HK-2 (cell line): ENCODE data around the gene CDH4.

Experiments used
- DNase-seq: peaks from one replicate; pipeline ENCODE4 v3.0.0-alpha.2; 2018; ENCODE audit not compliant: unreplicated experiment

The CDH4 gene

DNA sequence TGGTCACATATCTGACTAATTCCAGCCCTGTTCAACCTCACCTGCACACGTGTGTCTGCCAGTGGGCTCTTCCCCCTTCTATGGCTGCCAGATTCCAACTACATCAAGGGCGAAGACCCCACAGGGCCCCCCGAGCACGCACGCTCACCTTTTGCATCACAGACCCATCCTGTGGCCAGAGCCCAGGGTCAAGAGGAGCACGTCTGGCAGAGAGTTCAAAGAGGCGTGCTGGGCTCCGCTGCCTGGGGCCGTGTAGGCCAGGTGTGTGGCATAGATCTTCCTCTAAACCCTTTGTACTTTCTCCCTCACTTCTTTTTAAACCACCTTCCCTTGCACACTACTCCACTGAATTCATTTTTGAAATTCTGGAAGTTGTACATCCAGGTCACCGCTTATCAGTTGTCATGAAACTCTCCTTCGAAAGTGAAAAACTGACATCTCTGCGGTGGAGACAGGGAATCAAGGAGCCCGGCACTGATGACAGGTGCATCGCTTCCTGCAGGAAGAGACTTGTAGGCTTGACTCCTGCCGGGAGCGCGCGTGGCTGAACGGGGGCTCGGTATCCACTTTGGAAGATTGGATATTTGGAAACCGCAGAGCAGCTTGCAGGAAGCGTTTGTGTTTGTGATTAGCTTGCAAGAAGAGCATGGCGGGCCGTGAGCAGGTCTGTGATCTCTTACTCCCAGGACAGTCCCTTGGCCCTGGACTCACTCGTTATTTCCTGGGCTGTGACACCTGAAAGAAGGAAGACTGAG lies 397.2 kb downstream of the CDH4 start:
- no peak for DNase-seq

DNA sequence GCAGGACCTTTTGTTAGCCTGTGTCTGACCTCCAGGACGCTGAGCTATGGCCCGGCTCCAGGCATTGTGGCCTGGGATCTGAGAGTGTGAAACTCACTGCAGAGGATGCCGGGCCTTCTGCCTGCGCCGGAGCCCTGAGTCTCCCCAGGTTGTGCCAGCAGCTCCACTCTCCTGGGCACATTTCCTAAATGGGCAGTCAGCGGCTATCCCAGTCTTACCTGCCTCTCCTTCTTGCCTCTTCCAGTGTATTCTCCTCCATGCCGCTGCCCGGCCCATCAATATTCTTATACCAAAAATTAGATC lies 397.8 kb downstream of the CDH4 start:
- no peak for DNase-seq

DNA sequence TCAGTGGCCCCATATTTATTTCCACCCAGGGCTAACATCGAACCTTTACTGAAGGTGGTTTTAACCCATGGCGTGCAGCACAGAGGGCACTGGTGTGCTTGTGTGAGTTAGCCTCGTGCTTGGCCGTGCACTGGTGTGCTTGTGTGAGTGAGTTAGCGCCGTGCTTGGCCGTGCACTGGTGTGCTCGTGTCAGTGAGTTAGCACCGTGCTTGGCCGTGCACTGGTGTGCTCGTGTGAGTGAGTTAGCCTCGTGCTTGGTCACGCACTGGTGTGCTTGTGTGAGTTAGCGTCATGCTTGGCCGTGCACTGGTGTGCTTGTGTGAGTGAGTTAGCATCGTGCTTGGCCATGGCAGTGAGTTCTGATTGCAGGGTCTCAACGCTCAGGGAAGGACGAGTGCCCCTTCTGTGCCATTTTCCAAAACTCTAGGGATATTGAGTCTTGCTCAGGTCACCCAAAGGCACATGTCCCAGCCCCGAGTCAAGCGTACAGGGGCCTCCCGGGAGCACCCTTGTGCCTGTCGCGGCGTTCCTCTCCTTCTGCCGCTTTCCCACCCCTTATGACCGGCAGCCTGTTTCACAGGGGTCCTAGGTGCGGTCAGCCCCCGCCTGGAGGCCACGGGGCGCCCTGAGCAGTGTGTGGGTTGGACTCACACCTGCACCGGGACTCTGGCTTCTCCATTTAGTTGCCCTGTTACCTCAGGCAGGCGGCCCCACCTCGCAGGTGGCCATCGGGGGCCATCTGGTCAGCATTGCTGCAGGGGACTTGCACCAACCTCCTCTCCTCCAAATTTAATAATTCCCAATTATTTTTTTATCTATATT lies 399.1 kb downstream of the CDH4 start:
- no peak for DNase-seq

DNA sequence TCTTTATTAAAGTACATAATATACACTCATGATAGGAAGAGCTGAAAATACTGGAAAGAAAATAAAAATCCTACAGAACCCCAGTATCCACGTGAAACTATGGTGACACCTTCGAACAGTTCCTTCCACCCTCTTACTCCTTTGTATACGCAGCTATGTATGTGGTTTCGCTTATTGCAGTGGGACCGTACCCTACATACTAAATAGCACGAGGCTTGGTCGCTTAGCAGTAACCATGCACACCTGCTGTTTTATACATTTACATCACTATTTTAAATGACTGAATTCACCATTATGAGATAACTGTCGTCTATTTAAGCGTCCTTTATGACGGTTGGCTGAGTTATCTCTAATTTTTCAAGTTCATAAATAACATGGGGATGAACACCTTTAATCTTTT lies 400.1 kb downstream of the CDH4 start:
- DNase-seq = no peak

DNA sequence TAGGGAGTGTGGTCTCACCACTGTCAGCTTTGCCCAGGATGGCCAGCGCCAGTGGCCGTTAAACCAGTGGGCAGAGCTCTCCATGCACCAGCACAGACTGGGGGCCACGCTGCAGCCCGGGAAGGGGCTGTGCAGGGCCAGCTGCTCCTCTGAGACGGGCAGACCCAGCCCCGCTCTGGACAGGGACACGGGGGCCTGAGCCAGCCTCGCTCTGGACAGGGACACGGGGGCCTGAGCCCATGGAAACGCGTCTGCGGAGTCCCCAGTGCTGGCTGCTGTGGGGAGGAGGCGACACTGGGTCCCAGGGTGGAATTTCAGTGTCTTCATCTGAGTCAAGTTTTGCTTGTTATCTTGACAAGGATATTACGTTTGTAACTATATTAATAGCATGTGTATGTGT lies 402.7 kb downstream of the CDH4 start:
- no peak for DNase-seq

DNA sequence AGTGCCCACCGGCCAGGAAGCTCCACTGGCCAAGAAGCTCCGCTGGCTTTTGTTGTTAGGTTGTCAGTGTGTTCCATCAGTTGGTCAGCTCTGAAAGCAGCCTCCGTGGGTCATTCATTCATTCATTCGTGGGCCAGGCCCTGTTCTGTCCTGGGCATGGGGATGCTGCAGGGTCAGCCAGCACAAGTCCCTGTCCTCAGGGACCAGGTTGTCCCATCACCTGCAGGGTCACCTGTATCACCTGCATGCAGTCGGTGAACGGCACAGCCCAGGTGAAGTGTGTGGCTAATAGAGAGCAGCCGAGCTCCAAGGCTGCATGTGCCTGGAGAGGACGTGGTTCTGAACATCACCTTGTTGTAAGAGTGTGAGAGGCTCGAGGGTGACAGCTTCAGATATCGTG lies 403.5 kb downstream of the CDH4 start:
- no peak for DNase-seq

DNA sequence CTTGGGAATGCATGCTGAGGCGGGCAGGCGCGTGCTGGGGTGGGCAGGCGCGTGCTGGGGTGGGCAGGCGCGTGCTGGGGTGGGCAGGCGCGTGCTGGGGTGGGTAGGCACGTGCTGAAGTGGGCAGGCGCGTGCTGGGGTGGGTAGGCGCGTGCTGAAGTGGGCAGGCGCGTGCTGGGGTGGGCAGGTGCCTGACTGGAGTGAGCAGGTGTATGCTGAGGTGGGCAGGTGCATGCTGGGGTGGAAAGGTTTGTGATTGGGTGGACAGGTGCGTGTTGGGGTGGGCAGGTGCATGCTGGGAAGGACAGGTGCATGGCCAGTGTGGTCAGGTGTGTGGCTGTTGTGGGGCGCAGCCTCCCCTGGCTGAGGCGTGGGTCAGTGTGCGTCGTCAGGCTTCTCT lies 404.1 kb downstream of the CDH4 start:
- no peak for DNase-seq

DNA sequence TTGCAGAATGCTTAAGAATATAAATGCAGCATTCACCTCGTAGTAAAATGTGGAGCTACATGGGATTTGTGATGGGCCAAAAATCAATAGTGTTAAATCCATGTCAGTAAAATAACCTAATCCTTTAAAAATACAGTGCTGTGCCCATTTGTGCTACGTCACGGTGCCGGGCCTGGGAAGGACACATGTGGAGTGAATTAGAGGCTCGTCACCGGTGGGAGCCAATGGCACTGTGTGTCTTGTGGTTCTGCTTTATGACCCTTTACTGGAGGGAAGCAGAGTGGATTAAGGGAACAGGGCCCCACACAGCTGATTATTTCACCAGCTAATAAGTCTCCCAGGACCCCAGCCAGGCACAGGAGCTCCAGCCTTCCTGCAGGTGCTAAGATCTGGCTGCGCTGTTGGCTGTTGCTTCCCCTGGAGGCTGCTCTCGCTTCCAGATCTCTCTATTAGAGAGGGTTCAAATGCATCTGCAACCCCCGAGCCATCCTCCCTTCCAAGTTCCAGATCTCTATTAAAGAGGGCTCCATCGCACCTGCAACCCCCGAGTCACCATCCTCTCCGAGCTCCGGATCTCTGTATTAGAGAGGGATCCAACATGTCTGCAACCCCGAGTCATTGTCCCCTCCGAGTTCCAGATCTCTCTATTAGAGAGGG lies 405.8 kb downstream of the CDH4 start:
- no peak for DNase-seq

DNA sequence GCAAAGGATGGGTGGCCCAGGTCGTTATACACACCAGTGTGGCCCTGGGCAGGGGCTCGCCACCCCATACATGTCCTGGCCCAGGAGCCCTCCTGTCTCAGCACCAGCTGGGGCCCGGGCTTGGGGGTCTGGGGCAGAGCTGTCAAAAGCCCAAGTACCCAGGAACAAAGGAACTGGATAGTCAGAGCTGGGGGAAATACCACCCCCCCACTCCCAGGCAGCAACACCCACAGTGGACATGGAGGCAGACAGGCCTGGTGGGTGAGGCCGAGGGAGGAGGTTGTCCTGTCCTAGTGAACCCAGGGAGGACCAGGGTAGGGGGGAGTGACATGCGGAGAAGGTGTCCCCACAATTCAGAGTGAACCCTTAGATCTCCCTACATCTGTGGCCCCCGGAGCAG lies 406.5 kb downstream of the CDH4 start:
- DNase-seq = no peak

DNA sequence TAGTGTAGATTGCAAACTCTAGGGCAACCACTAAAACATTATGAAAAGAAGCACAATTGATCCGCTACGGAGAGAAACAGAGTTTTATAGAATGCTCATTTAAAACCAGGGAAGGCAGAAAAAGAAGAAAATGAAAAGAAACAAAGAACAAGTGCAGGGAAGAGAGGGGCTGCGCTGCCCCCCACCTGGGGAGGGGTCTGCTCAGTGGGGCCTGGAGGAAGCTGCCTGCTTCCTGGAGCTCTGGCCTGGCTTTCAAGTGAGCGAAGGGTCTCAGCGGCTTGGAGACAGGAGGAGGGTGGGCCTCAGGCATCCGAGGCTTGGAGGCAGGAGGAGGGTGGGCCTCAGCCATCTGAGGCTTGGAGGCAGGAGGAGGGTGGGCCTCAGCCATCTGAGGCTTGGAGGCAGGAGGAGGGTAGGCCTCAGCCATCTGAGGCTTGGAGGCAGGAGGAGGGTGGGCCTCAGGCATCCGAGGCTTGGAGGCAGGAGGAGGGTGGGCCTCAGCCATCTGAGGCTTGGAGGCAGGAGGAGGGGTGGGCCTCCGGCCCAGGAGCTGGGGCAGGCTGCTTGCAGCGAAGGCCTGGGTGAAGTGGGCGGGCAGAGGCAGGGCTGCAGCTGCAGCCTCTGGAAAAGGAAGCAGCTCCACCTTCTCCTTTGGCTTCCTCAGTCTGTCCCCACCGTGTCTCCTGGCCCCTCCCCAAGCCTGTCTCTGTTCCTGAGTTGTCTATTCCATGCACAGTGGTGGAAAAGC lies 407.4 kb downstream of the CDH4 start:
- no peak for DNase-seq

DNA sequence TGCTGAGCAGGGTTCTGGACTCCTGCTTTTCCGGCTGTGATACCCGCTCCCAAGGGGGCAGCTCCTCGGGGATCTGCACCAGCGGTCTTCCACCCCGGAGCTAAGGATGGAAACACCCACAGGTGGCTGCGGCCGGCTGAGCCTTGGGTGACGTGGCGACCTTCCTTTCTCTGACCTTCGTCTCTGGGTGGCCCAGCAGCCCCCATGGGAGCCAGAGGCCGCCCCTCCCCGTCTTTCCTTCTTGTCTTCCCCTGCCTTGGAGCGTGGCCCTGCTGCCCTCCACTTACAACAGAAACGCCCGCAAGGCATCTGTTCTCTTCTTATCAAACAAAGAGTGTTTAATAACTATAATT lies 407.9 kb downstream of the CDH4 start:
- DNase-seq = no peak

DNA sequence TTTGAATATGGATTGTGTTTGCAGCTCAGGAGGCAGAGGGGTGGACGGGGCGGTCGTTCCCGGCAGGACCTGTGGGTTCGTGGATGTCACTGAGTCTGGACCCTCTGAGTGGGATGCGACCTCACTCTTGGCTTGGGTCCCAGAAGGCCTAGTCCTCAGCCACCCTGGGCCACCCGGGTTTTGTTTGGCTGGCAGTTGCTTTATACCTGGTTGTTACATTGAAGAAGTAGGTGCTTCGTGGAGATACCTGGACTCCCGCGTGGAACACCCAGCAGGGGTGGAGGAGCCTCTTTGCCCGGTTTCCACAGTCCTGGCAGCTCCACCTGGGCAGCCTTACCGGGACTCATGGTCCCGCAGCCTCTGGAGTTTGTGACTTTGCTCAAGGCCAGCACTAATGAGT lies 408.5 kb downstream of the CDH4 start:
- DNase-seq = no peak

DNA sequence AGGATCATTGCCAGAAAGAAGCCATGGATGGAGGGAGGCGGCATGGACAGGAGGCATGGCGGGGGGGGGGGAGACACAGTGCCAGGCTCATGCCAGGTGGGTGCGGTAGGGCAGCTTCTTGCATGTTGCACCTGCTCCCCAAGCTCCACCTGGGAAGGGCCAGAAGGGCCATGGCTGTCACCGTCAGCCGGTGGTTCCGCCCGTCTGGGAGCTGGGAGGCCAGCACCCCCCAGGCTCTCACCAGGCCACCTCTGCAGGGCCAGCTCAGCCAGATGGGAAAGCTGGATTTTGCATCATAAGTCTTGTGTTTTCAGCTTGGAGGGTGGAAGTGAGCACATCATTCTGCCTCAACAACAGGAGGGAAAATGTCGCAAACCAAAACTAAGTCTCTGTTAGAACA lies 409.0 kb downstream of the CDH4 start:
- DNase-seq = no peak

DNA sequence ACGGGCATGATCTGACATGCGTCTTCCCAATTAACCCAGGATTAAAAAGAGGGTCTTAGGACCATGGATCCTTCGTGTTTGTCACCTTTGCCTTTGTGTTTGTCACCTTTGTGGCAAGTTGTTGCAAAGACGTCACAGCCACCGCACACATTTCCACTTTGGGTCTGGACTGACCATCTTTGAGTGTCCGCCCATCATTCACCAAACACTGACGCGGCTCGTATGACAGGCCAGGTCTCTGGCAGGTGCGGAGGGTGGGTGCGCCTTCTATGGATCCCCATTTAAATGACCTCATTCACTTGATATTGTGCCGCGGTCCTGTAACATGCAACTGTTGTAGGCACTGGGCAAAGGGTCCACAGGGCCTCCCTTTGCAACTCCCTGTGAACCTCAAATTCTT lies 409.5 kb downstream of the CDH4 start:
- no peak for DNase-seq

DNA sequence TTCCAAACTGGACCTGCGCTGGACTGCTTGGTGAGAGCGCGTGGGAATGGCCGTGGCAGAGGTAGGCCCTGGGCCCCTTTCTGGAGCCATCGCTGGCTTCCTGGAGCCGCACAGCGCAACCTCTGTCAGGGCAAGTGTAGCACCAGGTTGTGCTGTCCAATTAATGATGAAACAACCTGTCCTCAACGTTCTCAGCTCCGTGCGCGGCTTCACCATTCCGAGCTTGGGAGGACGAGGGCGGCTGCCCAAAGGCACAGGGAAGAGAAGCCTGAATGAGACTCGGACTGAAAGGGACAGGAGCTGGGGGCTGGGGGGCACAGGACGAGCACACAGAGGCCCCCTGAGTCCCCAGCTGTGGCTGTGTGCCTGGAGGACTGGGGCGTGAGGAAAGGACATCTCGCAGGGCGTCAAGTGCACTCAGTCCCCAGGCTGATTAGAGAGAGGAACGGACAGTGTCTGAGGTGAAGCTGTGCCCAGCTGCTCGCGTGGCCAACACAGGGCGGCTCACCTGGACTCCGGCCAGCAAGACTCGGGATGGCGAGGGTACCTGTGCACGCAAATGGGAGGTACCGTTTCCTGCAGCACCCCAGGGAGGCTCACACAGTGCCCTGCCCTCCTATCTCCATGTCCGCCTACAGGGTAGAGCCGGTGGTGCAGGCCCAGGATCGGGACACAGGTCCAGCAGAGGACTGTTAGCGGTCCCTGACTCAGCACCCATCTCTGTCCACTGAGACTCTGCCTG lies 410.3 kb downstream of the CDH4 start:
- no peak for DNase-seq

DNA sequence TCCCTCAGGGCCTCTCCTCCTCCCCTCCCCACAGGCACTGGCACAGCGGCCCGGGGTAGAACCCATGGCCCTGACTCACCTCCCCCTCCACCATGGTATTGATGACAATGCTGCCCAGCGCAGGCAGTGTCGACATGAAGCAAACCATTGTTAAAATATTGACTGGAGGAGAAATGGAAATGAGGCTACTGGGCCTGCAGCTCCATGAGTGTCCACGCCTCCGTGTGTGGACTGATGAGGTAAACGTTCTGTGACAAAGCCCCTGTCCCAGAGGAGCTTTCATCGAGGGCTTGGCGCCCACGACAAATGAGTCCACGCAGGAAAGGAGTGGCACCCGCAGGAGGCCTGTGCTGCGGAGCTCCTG lies 410.9 kb downstream of the CDH4 start:
- no peak for DNase-seq

DNA sequence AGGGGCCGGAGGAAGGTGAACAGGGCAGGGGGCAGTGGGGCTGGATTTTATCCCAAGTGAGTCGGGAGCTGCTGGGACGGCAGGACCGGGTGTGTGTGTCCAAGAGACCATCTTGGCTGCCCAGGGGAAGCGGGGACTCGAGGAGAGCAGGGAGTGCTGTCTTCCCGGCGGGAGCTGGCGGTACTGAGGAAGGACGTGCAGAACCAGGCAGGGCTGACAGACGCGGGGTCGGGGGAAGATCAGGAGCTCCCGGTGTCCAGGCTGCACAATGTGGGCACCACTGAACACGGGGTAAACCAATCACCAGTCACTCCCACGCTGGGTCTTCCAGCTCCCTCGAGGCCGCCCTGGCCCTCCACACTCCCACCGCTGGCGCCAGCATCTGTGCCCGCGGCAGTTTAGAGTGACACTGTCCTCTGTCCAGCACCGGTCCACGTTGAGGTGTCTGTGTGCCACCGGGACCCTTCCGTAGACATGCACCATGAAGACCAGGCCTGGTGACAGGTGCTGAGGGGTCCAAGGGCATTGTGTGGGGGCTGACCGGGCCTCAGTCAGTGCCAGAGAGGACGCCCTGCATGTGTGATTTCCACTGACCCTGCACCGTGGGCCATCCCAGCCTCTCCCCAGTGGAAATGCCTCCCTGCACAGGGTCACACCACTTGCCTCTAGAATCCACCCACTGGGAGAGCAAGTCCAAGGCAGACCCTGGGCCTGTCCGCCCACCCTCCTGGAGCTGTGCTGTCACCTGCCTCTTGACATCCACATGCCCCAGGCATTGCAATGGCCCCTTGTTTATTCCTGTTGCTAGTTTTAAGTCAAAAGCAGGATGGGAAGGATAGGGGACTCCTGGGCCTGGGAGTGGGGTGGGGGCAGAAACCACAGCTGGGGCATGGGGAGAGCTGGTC lies 411.7 kb downstream of the CDH4 start:
- no peak for DNase-seq

DNA sequence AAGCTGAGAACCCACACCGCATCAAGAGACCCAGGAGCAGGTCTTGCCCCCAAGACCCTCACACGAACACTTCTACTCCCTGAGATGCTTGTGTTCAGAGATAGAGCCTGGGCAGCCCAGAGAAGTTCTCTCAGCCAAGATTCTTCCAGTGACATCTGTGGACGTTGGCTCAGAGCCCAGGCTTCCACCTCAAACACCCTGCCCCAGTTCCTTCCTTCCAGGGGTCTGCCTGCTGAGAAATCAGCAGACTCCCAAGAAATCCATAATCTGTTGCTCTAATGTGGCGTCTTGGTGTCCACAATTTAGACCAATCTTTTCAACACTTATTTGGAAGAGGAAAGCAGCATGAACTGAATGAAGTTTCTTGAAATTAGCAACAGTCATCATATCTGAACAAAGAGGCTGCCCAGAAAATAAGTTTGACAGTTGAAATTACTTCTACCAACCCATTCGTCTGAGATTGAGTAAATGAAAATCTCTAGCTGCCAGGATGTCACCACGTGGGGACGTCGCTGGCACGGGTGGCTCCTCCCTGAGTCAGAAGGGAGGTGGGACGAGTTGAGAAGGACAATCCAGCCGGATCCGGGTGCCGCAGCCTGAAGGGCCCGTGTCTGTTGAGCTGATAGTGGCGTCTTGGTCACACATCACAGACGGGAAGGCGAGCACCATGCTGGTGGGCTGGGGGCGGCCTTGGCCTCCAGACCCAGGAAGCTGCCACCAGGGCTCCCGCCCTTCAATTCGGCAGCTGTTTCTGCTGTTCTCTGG lies 412.7 kb downstream of the CDH4 start:
- no peak for DNase-seq

DNA sequence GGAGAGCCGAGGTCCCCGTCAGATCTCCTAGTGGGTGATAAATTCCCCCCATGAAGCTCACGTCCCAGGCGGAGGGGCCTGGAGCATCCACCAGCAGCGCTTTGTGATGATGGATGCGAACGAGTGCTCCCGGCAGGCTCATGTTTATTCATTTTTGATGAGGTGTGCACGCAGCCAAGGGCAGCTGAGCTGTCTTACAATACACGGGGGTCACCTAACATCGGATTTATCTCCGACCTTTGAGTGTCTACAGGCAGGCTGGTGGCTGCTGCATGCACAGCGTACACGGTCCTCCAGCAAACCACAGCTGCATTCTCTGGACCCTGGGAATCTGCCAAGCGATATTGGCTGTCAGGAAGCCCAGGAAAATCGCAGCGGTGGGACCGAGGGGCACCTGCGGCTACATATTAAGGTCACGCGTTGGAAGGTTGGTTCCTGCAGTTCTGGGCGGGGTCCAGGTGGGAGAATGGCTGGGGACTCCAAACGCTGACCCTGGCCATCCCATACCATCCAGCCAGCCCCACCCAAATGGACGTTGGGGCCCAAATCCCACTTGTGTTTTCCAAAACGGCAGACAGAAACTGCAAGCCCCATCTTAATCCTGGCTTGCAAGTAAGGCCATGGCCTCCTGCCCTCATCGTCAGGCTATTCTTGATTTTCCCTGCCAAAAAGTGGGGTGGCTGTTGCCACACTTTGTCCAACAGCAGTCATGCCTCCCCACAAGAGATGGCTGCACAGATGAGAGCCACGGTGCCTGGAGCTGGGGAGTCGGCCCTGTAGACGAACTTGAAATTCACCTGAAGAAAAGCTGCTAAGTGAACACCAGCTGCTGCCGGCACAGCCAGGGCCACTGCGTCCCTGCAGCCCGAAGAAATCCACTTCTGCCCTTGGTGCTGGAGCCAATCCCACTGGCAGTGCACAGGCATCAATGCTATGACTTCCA lies 413.7 kb downstream of the CDH4 start:
- DNase-seq = no peak
